PC-3 (cell line): Measurements from ENCODE around the gene ARHGAP26.
"Not testable (repeated sequence)": the region's sequence is repeated elsewhere in the genome, so short reads cannot be mapped to it uniquely, and the experiment has no call there.

ENCODE experiments used
- EZH2 ChIP-seq: fragments of 300-600 bp; sonication (generic); IDR thresholded peaks from one replicate; pipeline ENCODE4 v1.6.1; 2017; ENCODE audit warnings: antibody characterized with exemption, mild to moderate bottlenecking, low read length; ENCODE audit not compliant: unreplicated experiment
- EZH2phosphoT487 ChIP-seq: fragments of 300-600 bp; sonication (generic); IDR thresholded peaks from 2 replicates; pipeline ENCODE4 v1.6.1; 2018; ENCODE audit warnings: mild to moderate bottlenecking, antibody characterized with exemption, low read length, borderline replicate concordance
- TF ChIP-seq, protein P1 (sequence below): fragments of 300-600 bp; sonication (generic); conservative IDR thresholded peaks from 2 replicates; pipeline ENCODE4 v1.5.1; 2017; ENCODE audit warnings: antibody characterized with exemption, low read depth, mild to moderate bottlenecking, low read length

DNA sequence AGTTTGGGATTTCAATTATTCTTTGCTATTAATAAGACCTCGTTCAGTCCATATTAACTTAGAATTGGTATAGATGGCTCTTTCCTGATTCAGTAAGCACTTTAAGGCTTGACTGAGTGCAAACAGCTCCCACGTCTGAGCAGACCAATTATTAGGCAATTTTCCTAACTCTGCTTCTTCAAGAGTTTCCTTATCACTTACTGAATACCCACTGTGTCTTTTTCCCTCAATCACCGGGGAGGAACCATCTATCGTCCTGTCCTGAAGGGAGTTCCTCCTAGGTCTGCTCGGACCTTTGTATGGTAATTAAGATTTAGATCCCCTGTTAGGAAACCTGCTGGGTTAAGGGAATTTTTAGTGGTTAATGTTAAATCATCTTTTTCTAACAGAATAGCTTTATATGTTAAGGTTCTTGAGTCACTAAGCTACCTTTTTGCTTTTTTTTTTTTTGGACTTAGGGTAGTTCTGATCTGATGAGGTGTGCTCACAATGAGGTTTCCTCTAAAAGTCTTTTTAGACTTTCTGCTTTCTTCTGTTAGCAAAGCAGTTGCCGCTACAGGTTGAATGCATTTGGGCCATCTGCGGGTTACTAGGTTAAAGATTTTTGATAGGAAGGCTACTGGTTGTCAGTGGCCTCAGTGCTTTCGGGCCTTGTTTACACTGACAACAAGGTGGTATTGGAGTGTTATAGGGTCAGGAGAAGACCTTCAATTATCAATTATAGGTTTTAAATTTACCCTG lies 322.7 kb downstream of the ARHGAP26 start:
- TF ChIP-seq, protein P1, sequence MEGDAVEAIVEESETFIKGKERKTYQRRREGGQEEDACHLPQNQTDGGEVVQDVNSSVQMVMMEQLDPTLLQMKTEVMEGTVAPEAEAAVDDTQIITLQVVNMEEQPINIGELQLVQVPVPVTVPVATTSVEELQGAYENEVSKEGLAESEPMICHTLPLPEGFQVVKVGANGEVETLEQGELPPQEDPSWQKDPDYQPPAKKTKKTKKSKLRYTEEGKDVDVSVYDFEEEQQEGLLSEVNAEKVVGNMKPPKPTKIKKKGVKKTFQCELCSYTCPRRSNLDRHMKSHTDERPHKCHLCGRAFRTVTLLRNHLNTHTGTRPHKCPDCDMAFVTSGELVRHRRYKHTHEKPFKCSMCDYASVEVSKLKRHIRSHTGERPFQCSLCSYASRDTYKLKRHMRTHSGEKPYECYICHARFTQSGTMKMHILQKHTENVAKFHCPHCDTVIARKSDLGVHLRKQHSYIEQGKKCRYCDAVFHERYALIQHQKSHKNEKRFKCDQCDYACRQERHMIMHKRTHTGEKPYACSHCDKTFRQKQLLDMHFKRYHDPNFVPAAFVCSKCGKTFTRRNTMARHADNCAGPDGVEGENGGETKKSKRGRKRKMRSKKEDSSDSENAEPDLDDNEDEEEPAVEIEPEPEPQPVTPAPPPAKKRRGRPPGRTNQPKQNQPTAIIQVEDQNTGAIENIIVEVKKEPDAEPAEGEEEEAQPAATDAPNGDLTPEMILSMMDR, result not testable (repeated sequence)
- not testable (repeated sequence) for TF ChIP-seq EZH2, EZH2phosphoT487
